Neural cell (in vitro differentiated cells): ENCODE data around the gene HNF1B.

Experiments
- CTCF ChIP-seq: fragments of 450-650 bp; IDR thresholded peaks from 2 replicates; pipeline ENCODE4 v1.5.1; 2014; ENCODE audit warnings: antibody characterized with exemption, mild to moderate bottlenecking, moderate library complexity; ENCODE audit not compliant: poor library complexity, severe bottlenecking
- EP300 ChIP-seq: fragments of 450-650 bp; conservative IDR thresholded peaks from 2 replicates; pipeline ENCODE4 v1.6.1; 2014; ENCODE audit warnings: antibody characterized with exemption, mild to moderate bottlenecking, moderate library complexity; ENCODE audit not compliant: poor library complexity, severe bottlenecking
- POLR2AphosphoS5 ChIP-seq: IDR thresholded peaks from 2 replicates; pipeline ENCODE4 v1.6.1; 2012
- TF ChIP-seq, protein P1 (sequence below): IDR thresholded peaks from 2 replicates; pipeline ENCODE4 v1.6.1; 2012; ENCODE audit warnings: borderline replicate concordance

- TF ChIP-seq, protein P1, sequence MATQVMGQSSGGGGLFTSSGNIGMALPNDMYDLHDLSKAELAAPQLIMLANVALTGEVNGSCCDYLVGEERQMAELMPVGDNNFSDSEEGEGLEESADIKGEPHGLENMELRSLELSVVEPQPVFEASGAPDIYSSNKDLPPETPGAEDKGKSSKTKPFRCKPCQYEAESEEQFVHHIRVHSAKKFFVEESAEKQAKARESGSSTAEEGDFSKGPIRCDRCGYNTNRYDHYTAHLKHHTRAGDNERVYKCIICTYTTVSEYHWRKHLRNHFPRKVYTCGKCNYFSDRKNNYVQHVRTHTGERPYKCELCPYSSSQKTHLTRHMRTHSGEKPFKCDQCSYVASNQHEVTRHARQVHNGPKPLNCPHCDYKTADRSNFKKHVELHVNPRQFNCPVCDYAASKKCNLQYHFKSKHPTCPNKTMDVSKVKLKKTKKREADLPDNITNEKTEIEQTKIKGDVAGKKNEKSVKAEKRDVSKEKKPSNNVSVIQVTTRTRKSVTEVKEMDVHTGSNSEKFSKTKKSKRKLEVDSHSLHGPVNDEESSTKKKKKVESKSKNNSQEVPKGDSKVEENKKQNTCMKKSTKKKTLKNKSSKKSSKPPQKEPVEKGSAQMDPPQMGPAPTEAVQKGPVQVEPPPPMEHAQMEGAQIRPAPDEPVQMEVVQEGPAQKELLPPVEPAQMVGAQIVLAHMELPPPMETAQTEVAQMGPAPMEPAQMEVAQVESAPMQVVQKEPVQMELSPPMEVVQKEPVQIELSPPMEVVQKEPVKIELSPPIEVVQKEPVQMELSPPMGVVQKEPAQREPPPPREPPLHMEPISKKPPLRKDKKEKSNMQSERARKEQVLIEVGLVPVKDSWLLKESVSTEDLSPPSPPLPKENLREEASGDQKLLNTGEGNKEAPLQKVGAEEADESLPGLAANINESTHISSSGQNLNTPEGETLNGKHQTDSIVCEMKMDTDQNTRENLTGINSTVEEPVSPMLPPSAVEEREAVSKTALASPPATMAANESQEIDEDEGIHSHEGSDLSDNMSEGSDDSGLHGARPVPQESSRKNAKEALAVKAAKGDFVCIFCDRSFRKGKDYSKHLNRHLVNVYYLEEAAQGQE = no peak
- TF ChIP-seq CTCF (no peak), EP300 (no peak), POLR2AphosphoS5 (no peak)
Observed at GRCh38 chr17:37698911-37699255, 46.0 kb downstream of the HNF1B start.
